GM21423 (cell line): ENCODE data around the gene ACTR3.
A peak's percentile ranks its signal among the peaks of the same experiment; 100 is the strongest.
"Not testable (repeated sequence)": the region's sequence is repeated elsewhere in the genome, so short reads cannot be mapped to it uniquely, and the experiment has no call there.

Experiments used
- ATAC-seq: cut with Tn5 transposase; IDR thresholded peaks from one replicate; pipeline ENCODE4 v1.9.1; 2021; ENCODE audit warnings: mild to moderate bottlenecking, moderate library complexity; ENCODE audit not compliant: unreplicated experiment

ACTR3 gene

DNA sequence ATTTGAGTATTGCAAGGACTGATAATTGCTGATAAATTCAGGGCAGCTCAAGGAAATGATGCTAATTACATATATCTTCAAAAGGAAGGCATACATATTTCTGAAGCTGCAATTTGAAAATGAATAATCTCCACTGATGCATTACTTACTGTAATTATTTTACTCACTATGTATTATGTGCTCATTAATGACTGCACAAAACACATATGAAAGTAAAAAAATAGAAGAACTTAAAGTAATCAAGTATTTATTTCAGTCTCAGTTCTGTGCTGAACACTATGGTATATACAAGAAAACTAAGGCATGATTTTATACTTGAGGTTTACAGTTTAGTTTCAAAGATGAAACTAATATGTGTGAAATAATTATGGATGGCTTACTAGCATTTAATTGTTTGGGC is 9.3 kb downstream of the ACTR3 start:
- no peak for ATAC-seq

- ATAC-seq: no peak
Measured at GRCh38 chr2:113901943-113902342, 12.1 kb downstream of the ACTR3 start.

DNA sequence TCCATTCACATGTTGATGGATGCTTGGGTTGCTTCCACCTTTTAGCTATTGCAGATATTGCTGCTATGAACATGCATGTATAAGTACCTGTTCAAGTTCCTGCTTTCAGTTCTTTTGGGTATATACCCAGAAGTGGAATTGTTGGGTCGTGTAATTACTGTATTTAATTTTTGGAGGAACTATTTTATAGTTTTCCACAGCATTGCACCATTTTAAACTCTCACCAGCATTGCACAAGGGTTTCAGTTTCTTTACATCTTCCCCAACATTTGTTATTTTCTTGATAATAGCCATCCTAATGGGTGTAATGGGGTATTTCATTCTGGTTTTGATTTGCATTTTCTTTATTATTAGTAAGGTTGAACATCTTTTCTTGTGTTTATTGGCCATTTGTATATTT is 16.0 kb downstream of the ACTR3 start:
- ATAC-seq: no peak

- ATAC-seq: no peak
Measured at GRCh38 chr2:113906647-113907046, 16.8 kb downstream of the ACTR3 start.

GRCh38 chr2:113907297-113907696 is 17.4 kb downstream of the ACTR3 start:
- ATAC-seq: no peak

GRCh38 chr2:113910110-113910717 is 20.3 kb downstream of the ACTR3 start:
- ATAC-seq: peak; percentile 40

DNA sequence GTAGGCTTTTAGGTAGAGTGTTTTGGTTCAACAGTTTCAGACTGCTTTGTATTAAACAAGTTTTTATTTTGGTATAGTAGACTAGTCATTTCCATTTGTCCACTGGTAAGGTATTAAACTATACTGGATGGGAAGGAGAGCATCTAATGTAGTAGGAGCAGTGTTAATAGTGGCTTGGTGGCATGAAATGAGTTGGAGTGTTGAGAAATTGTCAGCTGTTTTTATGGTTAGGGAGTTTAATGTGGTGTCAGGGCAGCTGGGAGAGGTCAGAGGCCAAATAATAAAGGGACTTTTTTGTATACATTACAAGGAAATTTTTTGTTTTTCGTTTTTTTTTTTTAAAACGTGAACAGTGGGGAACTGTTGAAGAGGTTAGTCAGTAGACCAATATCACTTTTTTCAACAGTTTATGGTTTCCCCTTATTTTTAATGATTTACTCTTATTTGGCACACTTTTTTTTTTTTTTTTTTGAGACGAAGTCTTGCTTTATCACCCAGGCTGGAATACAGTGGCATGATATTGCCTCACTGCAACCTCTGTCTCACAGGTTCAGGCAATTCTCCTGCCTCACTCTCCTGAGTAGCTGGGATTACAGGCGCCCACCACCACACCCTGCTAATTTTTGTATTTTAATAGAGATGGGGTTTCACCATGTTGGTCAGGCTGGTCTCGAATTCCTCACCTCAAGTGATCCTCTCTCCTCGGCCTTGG is 21.2 kb downstream of the ACTR3 start:
- ATAC-seq: peak; percentile 46

- no peak for ATAC-seq
Measured at GRCh38 chr2:113915082-113915819, 25.4 kb downstream of the ACTR3 start.

DNA sequence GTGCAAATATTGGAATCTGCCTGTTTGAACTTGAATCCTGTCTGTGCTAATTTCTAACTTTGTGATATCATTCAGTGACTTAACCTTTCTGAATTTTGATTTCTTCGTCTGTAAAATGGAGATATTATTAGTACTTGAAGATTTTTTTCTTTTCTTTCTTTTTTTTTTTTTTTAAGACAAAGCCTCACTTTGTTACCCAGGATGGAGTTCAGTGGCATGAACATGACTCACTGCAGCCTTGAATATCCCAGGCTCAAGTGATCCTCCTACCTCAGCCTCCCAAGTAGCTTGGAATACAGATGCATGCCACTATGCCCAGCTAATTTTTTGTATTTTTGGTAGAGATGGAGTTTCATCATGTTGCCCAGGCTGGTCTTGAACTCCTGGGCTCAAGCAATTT is 28.3 kb downstream of the ACTR3 start:
- ATAC-seq: no peak

- ATAC-seq: no peak
Measured at GRCh38 chr2:113920996-113921395, 31.1 kb downstream of the ACTR3 start.

DNA sequence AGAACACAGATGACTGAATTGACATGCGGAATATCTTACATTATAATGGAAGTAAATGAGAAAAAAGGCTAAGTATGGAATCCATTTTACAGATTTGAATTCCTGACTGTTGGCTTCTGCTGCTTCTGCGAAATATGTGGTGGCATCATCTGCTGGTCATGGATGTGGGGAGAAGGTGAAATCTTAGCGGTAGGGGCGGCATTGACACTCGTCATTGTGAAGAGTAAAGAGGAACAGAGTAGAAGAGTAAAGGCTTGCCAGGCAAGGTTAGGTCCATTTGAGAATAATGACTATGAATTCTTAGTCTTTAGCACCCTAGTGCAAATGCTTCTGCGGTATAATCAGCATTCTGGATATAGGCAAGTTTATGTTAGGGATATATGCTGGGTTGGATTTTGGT is 32.4 kb downstream of the ACTR3 start:
- ATAC-seq: no peak

DNA sequence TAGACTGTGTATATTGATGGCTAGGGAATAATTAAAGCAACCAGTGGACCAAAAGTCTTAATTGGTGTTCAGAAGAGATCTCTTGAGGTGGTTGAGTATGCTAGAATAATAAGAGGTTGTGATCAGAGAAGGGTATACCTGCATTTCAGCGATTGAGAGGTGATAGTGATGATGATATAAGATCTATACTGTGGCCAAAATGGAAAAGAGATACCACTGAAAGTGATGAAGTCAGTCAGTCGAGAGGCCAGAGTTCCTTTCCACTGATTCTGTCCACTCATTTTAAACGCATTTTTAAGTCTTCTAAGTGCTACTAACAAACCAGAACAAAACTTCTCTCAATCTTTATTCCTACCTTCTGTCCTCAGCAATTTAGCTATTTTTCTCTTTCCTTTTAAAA is 32.9 kb downstream of the ACTR3 start:
- ATAC-seq: no peak

- no peak for ATAC-seq
Measured at GRCh38 chr2:113925884-113926283, 36.0 kb downstream of the ACTR3 start.

- no peak for ATAC-seq
Measured at GRCh38 chr2:113926314-113926713, 36.4 kb downstream of the ACTR3 start.

DNA sequence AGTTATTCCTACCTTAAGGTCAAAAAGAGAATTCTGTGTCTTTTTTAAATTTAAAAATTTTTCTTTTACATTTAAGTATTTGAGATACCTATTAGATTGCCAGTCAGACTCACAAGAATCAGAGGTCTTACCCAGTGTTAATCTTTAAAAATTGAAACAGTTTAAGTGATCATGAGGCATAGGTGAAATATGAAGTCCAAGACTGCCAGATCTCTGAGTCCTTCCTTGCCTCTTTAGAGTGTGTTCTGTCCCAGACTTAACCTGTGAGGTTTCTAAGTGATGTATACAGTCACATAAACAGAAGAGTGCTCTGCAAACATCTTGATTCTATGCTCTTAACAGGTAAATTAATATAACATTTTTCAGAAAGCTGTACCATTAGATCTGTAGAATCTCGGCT is 40.6 kb downstream of the ACTR3 start:
- no peak for ATAC-seq

DNA sequence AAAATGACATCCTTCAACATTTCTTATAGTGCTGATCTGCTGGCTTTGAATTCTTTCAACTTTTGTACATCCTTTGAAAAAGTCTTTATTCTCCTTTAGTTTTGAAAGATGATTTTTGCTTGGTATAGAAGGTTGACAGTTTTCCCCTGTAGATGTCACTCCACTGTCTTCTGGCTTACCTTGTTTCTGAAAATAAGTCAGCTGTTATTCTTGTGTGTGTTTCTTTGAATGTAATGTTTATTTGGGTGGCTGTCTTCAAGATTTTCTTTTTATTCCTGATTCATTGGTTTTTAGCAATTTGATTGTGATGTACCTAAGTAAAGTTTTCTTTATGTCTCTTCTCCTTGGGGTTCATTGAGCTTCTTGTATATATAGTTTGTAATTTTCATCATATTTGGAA is 47.6 kb downstream of the ACTR3 start:
- no peak for ATAC-seq

- ATAC-seq: no peak
Measured at GRCh38 chr2:113940891-113941290, 51.0 kb downstream of the ACTR3 start.

- ATAC-seq: not testable (repeated sequence)
Measured at GRCh38 chr2:113945784-113946183, 55.9 kb downstream of the ACTR3 start.

GRCh38 chr2:113950906-113951305 is 61.0 kb downstream of the ACTR3 start:
- not testable (repeated sequence) for ATAC-seq

DNA sequence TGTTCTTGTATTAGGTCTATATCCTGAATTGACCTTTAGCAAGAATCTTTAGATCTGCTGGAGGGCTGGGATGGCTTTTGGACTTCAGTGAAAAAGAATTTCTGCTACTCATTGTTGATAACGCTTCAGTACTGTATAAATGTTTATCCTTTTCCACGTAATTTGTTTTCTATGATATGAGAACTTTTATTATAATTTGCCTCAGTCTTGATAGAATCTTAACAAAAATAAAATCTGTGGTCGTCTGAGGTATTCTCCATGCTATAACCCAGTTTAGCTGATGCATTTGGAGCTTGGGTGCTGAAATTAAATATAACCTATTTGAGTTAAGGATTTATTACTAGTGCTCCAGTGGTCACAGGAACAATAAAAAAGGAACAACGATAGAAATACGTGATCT is 71.1 kb downstream of the ACTR3 start:
- no peak for ATAC-seq

DNA sequence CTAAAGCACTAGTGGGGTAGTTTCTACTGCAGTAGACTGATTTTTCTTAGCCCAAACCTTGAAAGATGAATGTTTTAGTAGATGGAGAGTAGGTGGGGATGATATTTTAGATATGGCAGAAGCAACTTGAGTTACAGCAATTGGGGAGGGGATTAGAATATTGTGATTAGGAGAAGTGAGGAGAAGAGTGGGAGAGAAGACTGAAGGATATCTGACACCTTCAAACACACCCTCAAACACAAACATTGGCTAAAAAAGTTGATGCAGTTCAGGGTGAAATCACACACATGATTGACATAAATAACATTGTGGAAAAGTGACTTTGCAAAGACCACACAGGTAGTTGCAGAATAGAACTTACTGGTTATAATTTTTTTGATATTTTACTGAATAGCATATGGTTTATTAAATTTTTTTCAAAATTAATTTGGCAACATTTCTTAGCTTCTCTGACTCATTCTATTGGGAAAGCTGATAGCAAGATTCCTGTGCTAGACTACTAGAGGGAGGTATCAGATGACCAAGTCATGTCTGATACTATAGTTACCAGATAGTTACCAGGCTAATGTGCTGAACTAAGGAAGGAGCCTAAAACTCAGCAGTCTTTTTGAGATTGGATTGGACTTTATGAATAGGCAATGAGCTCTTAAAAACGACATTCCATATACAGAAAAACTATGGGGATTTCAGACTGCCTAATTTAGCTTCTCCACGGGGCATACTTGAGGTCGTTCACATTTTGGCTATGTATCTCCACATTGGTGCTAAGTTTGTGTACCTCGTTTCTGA is 73.0 kb downstream of the ACTR3 start:
- no peak for ATAC-seq
